Subcutaneous abdominal adipose tissue (tissue), 5 donors: ENCODE results near the gene GMPPA.

ENCODE experiments used
- H3K27ac ChIP-seq: one replicate; pipeline ENCODE4 v1.7.0; 2013; ENCODE audit warnings: low read depth, mild to moderate bottlenecking, inconsistent platforms, low read length, moderate library complexity
- H3K27me3 ChIP-seq, 5 donors: one replicate each; pipeline ENCODE4 v1.7.0; 2013; ENCODE audit warnings: low read length in 5 of 5, inconsistent platforms in 1 of 5; ENCODE audit not compliant: control insufficient read depth in 5 of 5, insufficient read depth in 4 of 5
- H3K36me3 ChIP-seq, 5 donors: one replicate each; pipeline ENCODE4 v1.7.0; 2013; ENCODE audit warnings: low read length in 5 of 5; ENCODE audit not compliant: control insufficient read depth in 5 of 5, insufficient read depth in 5 of 5
- H3K4me1 ChIP-seq, 5 donors: one replicate each; pipeline ENCODE4 v1.7.0; 2013; ENCODE audit warnings: low read length in 5 of 5, mild to moderate bottlenecking in 3 of 5, moderate library complexity in 1 of 5; ENCODE audit not compliant: control insufficient read depth in 5 of 5, insufficient read depth in 5 of 5
- H3K4me3 ChIP-seq, 5 donors: one replicate each; pipeline ENCODE4 v1.7.0; 2013; ENCODE audit warnings: low read length in 5 of 5, low read depth in 1 of 5
- H3K9ac ChIP-seq, 5 donors: one replicate each; pipeline ENCODE4 v1.7.0; 2013; ENCODE audit warnings: low read length in 5 of 5, mild to moderate bottlenecking in 4 of 5, moderate library complexity in 3 of 5
- H3K9me3 ChIP-seq, 5 donors: one replicate each; pipeline ENCODE4 v1.7.0; 2013; ENCODE audit warnings: low read length in 5 of 5; ENCODE audit not compliant: control insufficient read depth in 5 of 5
- donor health status: healthy.
- donor health status: healthy.
- donor health status: healthy.
- donor health status: healthy.
- donor health status: healthy.

GMPPA gene

GRCh38 chr2:219526320-219527075, 27.8 kb downstream of the GMPPA start:
- no peaks in the 10 kb centered on the region for H3K36me3 ChIP-seq
- H3K27ac ChIP-seq, result no peak overlapping the region
- H3K27me3 ChIP-seq, result peaks cover 43 to 77% (median 73%) of the 10 kb centered on the region in 5 donors
- H3K9ac ChIP-seq, result no peak overlapping the region
- H3K4me3 ChIP-seq, result no peak overlapping the region
- peaks cover 0 to 7% (median 3%) of the 10 kb centered on the region in 5 donors for H3K4me1 ChIP-seq
- H3K9me3 ChIP-seq, result no peaks in the 10 kb centered on the region

- no peaks in the 10 kb centered on the region for H3K36me3 ChIP-seq
- H3K9me3 ChIP-seq, result no peaks in the 10 kb centered on the region
- H3K27me3 ChIP-seq, result peaks cover 41 to 78% (median 72%) of the 10 kb centered on the region in 5 donors
- H3K9ac ChIP-seq, result no peak overlapping the region
- H3K27ac ChIP-seq, result no peak overlapping the region
- H3K4me1 ChIP-seq, result peaks cover 0 to 7% (median 3%) of the 10 kb centered on the region in 5 donors
- no peak overlapping the region for H3K4me3 ChIP-seq
These were observed 28.3 kb downstream of the GMPPA start for GRCh38 chr2:219527076-219527394.

GRCh38 chr2:219527472-219527871, 28.8 kb downstream of the GMPPA start:
- H3K27ac ChIP-seq, result no peak overlapping the region
- H3K27me3 ChIP-seq, result peaks cover 41 to 77% (median 75%) of the 10 kb centered on the region in 5 donors
- no peaks in the 10 kb centered on the region for H3K9me3 ChIP-seq
- H3K9ac ChIP-seq, result no peak overlapping the region
- no peaks in the 10 kb centered on the region for H3K36me3 ChIP-seq
- H3K4me3 ChIP-seq, result no peak overlapping the region
- H3K4me1 ChIP-seq, result peaks cover 0 to 7% (median 3%) of the 10 kb centered on the region in 5 donors

GRCh38 chr2:219530048-219530963, 31.6 kb downstream of the GMPPA start:
- H3K4me3 ChIP-seq, result peak overlapping the region in 1 of 5 donors; percentile 14
- no peaks in the 10 kb centered on the region for H3K9me3 ChIP-seq
- H3K27me3 ChIP-seq, result peaks cover 18 to 68% (median 62%) of the 10 kb centered on the region in 5 donors
- H3K9ac ChIP-seq, result peak overlapping the region in 1 of 5 donors; percentile 51
- H3K36me3 ChIP-seq, result no peaks in the 10 kb centered on the region
- peaks cover 0 to 4% (median 3%) of the 10 kb centered on the region in 5 donors for H3K4me1 ChIP-seq
- no peak overlapping the region for H3K27ac ChIP-seq

- Histone ChIP-seq H3K27me3 (peaks cover 6 to 64% (median 56%) of the 10 kb centered on the region in 5 donors), H3K4me3 (no peak overlapping the region), H3K9ac (no peak overlapping the region), H3K36me3 (no peaks in the 10 kb centered on the region), H3K4me1 (peaks cover 0 to 4% (median 3%) of the 10 kb centered on the region in 5 donors), H3K27ac (no peak overlapping the region), H3K9me3 (no peaks in the 10 kb centered on the region)
These were observed 33.1 kb downstream of the GMPPA start for GRCh38 chr2:219531639-219532377.

- Histone ChIP-seq H3K4me3 (no peak overlapping the region), H3K27me3 (peaks cover 6 to 63% (median 56%) of the 10 kb centered on the region in 5 donors), H3K36me3 (no peaks in the 10 kb centered on the region)
These were observed 33.6 kb downstream of the GMPPA start for GRCh38 chr2:219532378-219532649.

GRCh38 chr2:219533930-219534661, 35.4 kb downstream of the GMPPA start:
- H3K9me3 ChIP-seq, result no peaks in the 10 kb centered on the region
- no peak overlapping the region for H3K4me3 ChIP-seq
- peaks cover 0 to 4% (median 3%) of the 10 kb centered on the region in 5 donors for H3K4me1 ChIP-seq
- no peak overlapping the region for H3K27ac ChIP-seq
- no peak overlapping the region for H3K9ac ChIP-seq
- peaks cover 0 to 2% (median 0%) of the 10 kb centered on the region in 5 donors for H3K36me3 ChIP-seq
- peaks cover 4 to 59% (median 56%) of the 10 kb centered on the region in 5 donors for H3K27me3 ChIP-seq

More at GRCh38 chr2:219532378-219532649, 33.6 kb downstream of the GMPPA start:
- Histone ChIP-seq H3K4me1 (peaks cover 0 to 4% (median 3%) of the 10 kb centered on the region in 5 donors), H3K9me3 (no peaks in the 10 kb centered on the region), H3K9ac (no peak overlapping the region), H3K27ac (no peak overlapping the region)

GRCh38 chr2:219536425-219536824, 37.7 kb downstream of the GMPPA start:
- Histone ChIP-seq H3K9me3 (no peaks in the 10 kb centered on the region), H3K4me1 (peaks cover 0 to 1% (median under 1%) of the 10 kb centered on the region in 5 donors), H3K36me3 (peaks cover 0 to 23% (median 16%) of the 10 kb centered on the region in 5 donors), H3K27me3 (peaks cover 0 to 48% (median 39%) of the 10 kb centered on the region in 5 donors), H3K4me3 (no peak overlapping the region), H3K9ac (no peak overlapping the region), H3K27ac (no peak overlapping the region)

- Histone ChIP-seq H3K4me1 (peaks cover 0 to 7% (median 6%) of the 10 kb centered on the region in 5 donors), H3K4me3 (no peak overlapping the region), H3K27me3 (peaks cover 0 to 47% (median 35%) of the 10 kb centered on the region in 5 donors), H3K9me3 (no peaks in the 10 kb centered on the region), H3K36me3 (peaks cover 0 to 23% (median 16%) of the 10 kb centered on the region in 5 donors), H3K27ac (no peak overlapping the region), H3K9ac (no peak overlapping the region)
These were observed 38.3 kb downstream of the GMPPA start for GRCh38 chr2:219536967-219537366.
